ENCODE measurements around the gene DNASE1L1. TPM values are rescaled to one million over a fixed set of nuclear protein-coding genes. Genes with fewer than 3 reads are reported as not detected.
A peak's percentile ranks its signal among the peaks of the same experiment; 100 is the strongest.

The DNASE1L1 gene
- total and polyA plus RNA-seq, 2 of the 13 experiments (the other 11 are each of a cell fraction or from before 2014, with no cell fraction given) = 4.7 to 12.3 TPM

- TF ChIP-seq ARID4A (CRISPR knock-in tag; IDR thresholded peaks at IDR 0.05; ENCODE audit: borderline replicate concordance) (peak; percentile 64; the same call in 1 of the 2 replicates), HMG20A (CRISPR knock-in tag; IDR thresholded peaks at IDR 0.05; ENCODE audit: borderline replicate concordance) (no peak), SP5 (CRISPR knock-in tag; IDR thresholded peaks at IDR 0.05; ENCODE audit: borderline replicate concordance, low read depth) (peak; percentile 76; the same call in 1 of the 2 replicates), HNF1B (CRISPR knock-in tag; IDR thresholded peaks at IDR 0.05) (0 out of 2 replicates have a peak, but pooled peaks have one; percentile 21), TAF1 (CRISPR knock-in tag; IDR thresholded peaks at IDR 0.05) (peak; percentile 46; the same call in 1 of the 2 replicates), TGIF2 (CRISPR knock-in tag; IDR thresholded peaks at IDR 0.05) (0 out of 2 replicates have a peak, but pooled peaks have one; percentile 30), ZNF414 (CRISPR knock-in tag; IDR thresholded peaks at IDR 0.05) (no peak), JUND (CRISPR knock-in tag; IDR thresholded peaks at IDR 0.05) (peak; percentile 71; the same call in 1 of the 2 replicates), RXRA (CRISPR knock-in tag; IDR thresholded peaks at IDR 0.05) (peak; percentile 10; the same call in 1 of the 2 replicates), POLR2A (IDR thresholded peaks at IDR 0.05; ENCODE audit: insufficient read depth in 1 of 2, low read depth in 2 of 2, low read length in 2 of 2) (peak in 1 of 2 experiments; percentile 58; a peak in 2 of 4 replicates), AGO2 (optimal IDR thresholded peaks at IDR 0.05; ENCODE audit: low read depth, low read length) (peak; percentile 33)
- TF ChIP-seq, protein P1, sequence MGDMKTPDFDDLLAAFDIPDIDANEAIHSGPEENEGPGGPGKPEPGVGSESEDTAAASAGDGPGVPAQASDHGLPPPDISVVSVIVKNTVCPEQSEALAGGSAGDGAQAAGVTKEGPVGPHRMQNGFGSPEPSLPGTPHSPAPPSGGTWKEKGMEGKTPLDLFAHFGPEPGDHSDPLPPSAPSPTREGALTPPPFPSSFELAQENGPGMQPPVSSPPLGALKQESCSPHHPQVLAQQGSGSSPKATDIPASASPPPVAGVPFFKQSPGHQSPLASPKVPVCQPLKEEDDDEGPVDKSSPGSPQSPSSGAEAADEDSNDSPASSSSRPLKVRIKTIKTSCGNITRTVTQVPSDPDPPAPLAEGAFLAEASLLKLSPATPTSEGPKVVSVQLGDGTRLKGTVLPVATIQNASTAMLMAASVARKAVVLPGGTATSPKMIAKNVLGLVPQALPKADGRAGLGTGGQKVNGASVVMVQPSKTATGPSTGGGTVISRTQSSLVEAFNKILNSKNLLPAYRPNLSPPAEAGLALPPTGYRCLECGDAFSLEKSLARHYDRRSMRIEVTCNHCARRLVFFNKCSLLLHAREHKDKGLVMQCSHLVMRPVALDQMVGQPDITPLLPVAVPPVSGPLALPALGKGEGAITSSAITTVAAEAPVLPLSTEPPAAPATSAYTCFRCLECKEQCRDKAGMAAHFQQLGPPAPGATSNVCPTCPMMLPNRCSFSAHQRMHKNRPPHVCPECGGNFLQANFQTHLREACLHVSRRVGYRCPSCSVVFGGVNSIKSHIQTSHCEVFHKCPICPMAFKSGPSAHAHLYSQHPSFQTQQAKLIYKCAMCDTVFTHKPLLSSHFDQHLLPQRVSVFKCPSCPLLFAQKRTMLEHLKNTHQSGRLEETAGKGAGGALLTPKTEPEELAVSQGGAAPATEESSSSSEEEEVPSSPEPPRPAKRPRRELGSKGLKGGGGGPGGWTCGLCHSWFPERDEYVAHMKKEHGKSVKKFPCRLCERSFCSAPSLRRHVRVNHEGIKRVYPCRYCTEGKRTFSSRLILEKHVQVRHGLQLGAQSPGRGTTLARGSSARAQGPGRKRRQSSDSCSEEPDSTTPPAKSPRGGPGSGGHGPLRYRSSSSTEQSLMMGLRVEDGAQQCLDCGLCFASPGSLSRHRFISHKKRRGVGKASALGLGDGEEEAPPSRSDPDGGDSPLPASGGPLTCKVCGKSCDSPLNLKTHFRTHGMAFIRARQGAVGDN (CRISPR knock-in tag; IDR thresholded peaks at IDR 0.05) = peak; percentile 77
These were observed at the start of gene DNASE1L1 (continued) for GRCh38 chrX:154409222-154409871.

Measured in HepG2 (cell line).